ENCODE data around the gene SAPCD2. TPM values are rescaled to one million over a fixed set of nuclear protein-coding genes. Genes with fewer than 3 reads are reported as not detected.

The SAPCD2 gene
- total RNA-seq, 1 experiment from 2014 or later: 29.8 TPM

DNA sequence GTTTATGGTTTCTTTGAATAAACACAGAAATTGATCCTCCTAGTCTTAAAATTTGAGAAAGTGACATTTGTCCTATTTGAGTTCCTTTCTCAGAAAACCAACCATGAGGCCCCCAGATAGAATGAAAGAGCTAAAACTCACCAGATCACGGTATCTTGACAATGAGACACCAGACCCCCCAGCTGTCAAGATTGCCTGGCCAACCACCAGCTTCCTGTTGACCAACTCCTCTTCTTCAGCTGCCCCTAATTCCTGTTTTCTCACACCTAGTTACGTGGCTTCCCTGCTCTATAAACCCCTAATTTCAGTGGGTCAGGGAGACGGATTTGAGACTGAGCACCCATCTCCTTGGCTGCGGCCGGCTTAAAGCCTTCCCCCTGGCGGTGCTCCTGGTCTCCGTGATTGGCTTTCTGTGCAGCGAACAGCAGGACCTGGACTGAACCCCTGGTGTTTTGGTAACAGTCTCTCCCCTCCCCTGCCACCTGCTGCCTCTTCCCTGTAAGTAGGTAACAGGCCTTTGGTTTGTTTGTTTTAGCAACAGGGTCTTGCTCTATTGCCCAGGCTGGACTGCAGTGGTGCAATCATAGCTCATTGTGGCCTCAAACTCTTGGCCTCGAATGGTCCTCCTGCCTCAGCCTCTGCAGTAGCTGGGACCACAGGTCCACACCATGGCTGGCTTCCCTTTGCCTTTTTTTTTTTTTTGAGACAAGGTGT is 11.7 kb downstream of the SAPCD2 start:
- Histone ChIP-seq H3K23me2 (ENCODE audit: insufficient read length, low read depth, low read length, poor library complexity, severe bottlenecking) (peaks cover 6% of the 10 kb centered on the region), H3K23ac (ENCODE audit: insufficient read length, low read depth, low read length) (no peak overlapping the region), H3K56ac (ENCODE audit: insufficient read length, low read depth, low read length) (no peak overlapping the region), H3K79me1 (ENCODE audit: insufficient read depth, low read depth, low read length, poor library complexity, severe bottlenecking) (no peaks in the 10 kb centered on the region), H3T11ph (ENCODE audit: low read length) (no peak overlapping the region), H2BK12ac (ENCODE audit: insufficient read length, low read depth, low read length) (no peak overlapping the region), H3K9ac (ENCODE audit: extremely low read depth, insufficient read length, low read length) (no peak overlapping the region), H4K8ac (replicated peaks; ENCODE audit: insufficient read length, low read depth, low read length) (no peak overlapping the region), H2AFZ (ENCODE audit: low read length) (no peak overlapping the region), H2BK15ac (ENCODE audit: low read depth, low read length) (no peak overlapping the region), H3K4me1 (ENCODE audit: insufficient read depth, low read length) (no peaks in the 10 kb centered on the region), H3K27me3 (ENCODE audit: insufficient read depth, low read length) (no peaks in the 10 kb centered on the region; the same call in 1 of the 2 replicates), H3K27ac (ENCODE audit: insufficient read length, low read depth, low read length) (no peak overlapping the region), H4K20me1 (ENCODE audit: control insufficient read depth, insufficient read depth, insufficient read length) (no peaks in the 10 kb centered on the region), H3K4ac (ENCODE audit: low read depth, low read length) (no peak overlapping the region), H2AK5ac (ENCODE audit: insufficient read length, low read length) (no peak overlapping the region), H2BK20ac (ENCODE audit: low read depth, low read length, poor library complexity, severe bottlenecking) (no peak overlapping the region), H3K79me2 (ENCODE audit: insufficient read depth, low read length) (no peaks in the 10 kb centered on the region), H4K5ac (ENCODE audit: insufficient read length, low read depth, low read length) (no peak overlapping the region), H3K14ac (ENCODE audit: insufficient read depth, low read length) (no peak overlapping the region), H4K91ac (ENCODE audit: insufficient read length, low read depth, low read length) (no peak overlapping the region), H3K9me3 (ENCODE audit: control insufficient read depth, low read depth, low read length) (no peaks in the 10 kb centered on the region), H3K18ac (ENCODE audit: insufficient read length, low read depth, low read length) (no peak overlapping the region), H2BK5ac (ENCODE audit: insufficient read length, low read length) (no peak overlapping the region), H2BK120ac (ENCODE audit: low read depth, low read length, poor library complexity, severe bottlenecking) (no peak overlapping the region), H3K4me2 (ENCODE audit: insufficient read depth, insufficient read length, low read length) (no peak overlapping the region)
- whole genome bisulfite sequencing (ENCODE audit: extremely low coverage, insufficient read length, low lambda C conversion rate): no CpG with 5 or more reads among the region's 9 CpGs
- no peak overlapping the region for H3K27ac Mint-ChIP-seq
- no peak for DNase-seq
- H3K4me3 Mint-ChIP-seq: no peak overlapping the region
- no peaks in the 10 kb centered on the region for H3K36me3 Mint-ChIP-seq (ENCODE audit: insufficient read depth in 1 of 3, low read depth in 3 of 3)
- peaks cover 2 to 7% of the 10 kb centered on the region in 2 experiments for H3K4me1 Mint-ChIP-seq
- H3K27me3 Mint-ChIP-seq (ENCODE audit: low read depth): peaks cover 35% of the 10 kb centered on the region
- H3K9me3 Mint-ChIP-seq: no peaks in the 10 kb centered on the region
- TF ChIP-seq, protein P1, sequence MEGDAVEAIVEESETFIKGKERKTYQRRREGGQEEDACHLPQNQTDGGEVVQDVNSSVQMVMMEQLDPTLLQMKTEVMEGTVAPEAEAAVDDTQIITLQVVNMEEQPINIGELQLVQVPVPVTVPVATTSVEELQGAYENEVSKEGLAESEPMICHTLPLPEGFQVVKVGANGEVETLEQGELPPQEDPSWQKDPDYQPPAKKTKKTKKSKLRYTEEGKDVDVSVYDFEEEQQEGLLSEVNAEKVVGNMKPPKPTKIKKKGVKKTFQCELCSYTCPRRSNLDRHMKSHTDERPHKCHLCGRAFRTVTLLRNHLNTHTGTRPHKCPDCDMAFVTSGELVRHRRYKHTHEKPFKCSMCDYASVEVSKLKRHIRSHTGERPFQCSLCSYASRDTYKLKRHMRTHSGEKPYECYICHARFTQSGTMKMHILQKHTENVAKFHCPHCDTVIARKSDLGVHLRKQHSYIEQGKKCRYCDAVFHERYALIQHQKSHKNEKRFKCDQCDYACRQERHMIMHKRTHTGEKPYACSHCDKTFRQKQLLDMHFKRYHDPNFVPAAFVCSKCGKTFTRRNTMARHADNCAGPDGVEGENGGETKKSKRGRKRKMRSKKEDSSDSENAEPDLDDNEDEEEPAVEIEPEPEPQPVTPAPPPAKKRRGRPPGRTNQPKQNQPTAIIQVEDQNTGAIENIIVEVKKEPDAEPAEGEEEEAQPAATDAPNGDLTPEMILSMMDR (conservative IDR thresholded peaks at IDR 0.05): no peak

All from H9 (cell line).